ENCODE data around the gene HTR5A.

DNA sequence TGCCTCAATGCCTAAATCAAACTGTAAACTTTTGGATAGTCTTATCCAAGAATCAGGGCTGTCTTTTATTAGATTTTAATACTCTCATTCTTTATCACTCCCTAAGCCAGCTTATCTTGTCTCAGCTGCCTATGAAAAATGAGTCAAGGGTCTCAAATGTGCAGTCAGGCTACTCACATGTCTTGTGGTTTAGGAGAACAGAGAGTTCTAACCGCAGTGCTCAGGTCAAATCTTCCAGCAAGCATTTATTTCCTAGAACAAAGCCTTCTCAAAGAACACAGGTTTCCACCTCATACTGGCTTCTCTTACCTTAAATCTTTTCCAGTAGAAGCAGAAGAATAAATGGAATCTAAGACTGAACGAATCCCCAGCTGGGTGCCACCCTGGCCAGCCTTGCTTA is 23.5 kb downstream of the HTR5A start:
- TF ChIP-seq, protein P1, sequence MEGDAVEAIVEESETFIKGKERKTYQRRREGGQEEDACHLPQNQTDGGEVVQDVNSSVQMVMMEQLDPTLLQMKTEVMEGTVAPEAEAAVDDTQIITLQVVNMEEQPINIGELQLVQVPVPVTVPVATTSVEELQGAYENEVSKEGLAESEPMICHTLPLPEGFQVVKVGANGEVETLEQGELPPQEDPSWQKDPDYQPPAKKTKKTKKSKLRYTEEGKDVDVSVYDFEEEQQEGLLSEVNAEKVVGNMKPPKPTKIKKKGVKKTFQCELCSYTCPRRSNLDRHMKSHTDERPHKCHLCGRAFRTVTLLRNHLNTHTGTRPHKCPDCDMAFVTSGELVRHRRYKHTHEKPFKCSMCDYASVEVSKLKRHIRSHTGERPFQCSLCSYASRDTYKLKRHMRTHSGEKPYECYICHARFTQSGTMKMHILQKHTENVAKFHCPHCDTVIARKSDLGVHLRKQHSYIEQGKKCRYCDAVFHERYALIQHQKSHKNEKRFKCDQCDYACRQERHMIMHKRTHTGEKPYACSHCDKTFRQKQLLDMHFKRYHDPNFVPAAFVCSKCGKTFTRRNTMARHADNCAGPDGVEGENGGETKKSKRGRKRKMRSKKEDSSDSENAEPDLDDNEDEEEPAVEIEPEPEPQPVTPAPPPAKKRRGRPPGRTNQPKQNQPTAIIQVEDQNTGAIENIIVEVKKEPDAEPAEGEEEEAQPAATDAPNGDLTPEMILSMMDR (IDR thresholded peaks at IDR 0.05; ENCODE audit: low read depth, low read length, poor library complexity, severe bottlenecking), result no peak
- no peak for TF ChIP-seq EZH2phosphoT487 (IDR thresholded peaks at IDR 0.05; ENCODE audit: borderline replicate concordance, low read length)

Data from DOHH2 (cell line).